HepG2 (cell line): Measurements from ENCODE around the gene KCNH1. TPM values are rescaled to one million over a fixed set of nuclear protein-coding genes. Genes with fewer than 3 reads are reported as not detected.

Experiments
- ATAC-seq: fragments of 200-7000 bp; cut with Tn5 transposase; 3 replicates; pipeline ENCODE4 v1.9.1; 2020; ENCODE audit warnings: mild to moderate bottlenecking, moderate library complexity
- BruUV-seq: library from RNA; stranded (reverse); fragments of 400-500 nt; replicated peaks from 2 replicates; lab custom pipeline; 2021; lab: Mats Ljungman, UMichigan
- CTCF ChIA-PET: fragments of 300-600 bp; formaldehyde crosslinking; extraction: SDS; loops from one replicate; lab custom pipeline; 2021; ENCODE audit warnings: low total read pairs, inconsistent platforms, low intra/inter-chr PET ratio; lab: Yijun Ruan, JAX
- POLR2A ChIA-PET: fragments of 350-600 bp; sonication (Branson Sonifier 250); formaldehyde crosslinking; loops from one replicate; lab custom pipeline; 2020; ENCODE audit warnings: antibody characterized with exemption, inconsistent platforms; lab: Yijun Ruan, JAX
- DNase-seq: peaks from one replicate; pipeline ENCODE4 v3.0.0-alpha.2; 2015; ENCODE audit warnings: low spot score
- FAIRE-seq: peaks from 3 replicates; lab custom pipeline; 2011; peaks lifted over from hg19 to GRCh38; lab: Jason Lieb, UNC
- H2AFZ ChIP-seq: one replicate; pipeline ENCODE4 v1.6.1; 2011; ENCODE audit warnings: low read length, inconsistent platforms
- H3K27ac ChIP-seq: fragments of 300-600 bp; 3 replicates; pipeline ENCODE4 v1.8.0; 2011; ENCODE audit warnings: mixed run types, mild to moderate bottlenecking, mixed read lengths, low read length, inconsistent platforms; ENCODE audit not compliant: insufficient read depth; ENCODE audit errors: extremely low read length
- H3K27me3 ChIP-seq, 2 experiments: fragments of 200-600 bp in 1 of 2; 2 replicates in 1 of 2; 3 replicates in 1 of 2; pipeline versions ENCODE4 v1.6.0 to v1.8.0; 2011; ENCODE audit warnings: low read length in 2 of 2, mild to moderate bottlenecking in 2 of 2, moderate library complexity in 2 of 2, inconsistent platforms in 1 of 2; ENCODE audit not compliant: insufficient read depth in 2 of 2, control insufficient read depth in 1 of 2
- H3K36me3 ChIP-seq, 2 experiments: fragments of 200-600 bp in 1 of 2; replicated peaks in 1 of 2; 2 replicates in 1 of 2; 3 replicates in 1 of 2; pipeline versions ENCODE4 v1.5.1 to v1.8.0; 2011; ENCODE audit warnings: low read length in 2 of 2, inconsistent platforms in 1 of 2; ENCODE audit not compliant: insufficient read depth in 2 of 2, control insufficient read depth in 1 of 2
- H3K4me1 ChIP-seq: 2 replicates; pipeline ENCODE4 v1.5.1; 2012; ENCODE audit warnings: low read length, inconsistent platforms; ENCODE audit not compliant: insufficient read depth
- H3K4me2 ChIP-seq: 2 replicates; pipeline ENCODE4 v1.6.0; 2011; ENCODE audit warnings: low read depth, low read length, inconsistent platforms
- H3K4me3 ChIP-seq, 3 experiments: fragments of 200-600 bp in 1 of 3; sonication (generic), shearing (Covaris generic) in 1 of 3; replicated peaks in 1 of 3; 2 replicates each; pipeline ENCODE4 v1.5.1; 2011 to 2016; ENCODE audit warnings: low read length in 3 of 3, inconsistent platforms in 2 of 3, low read depth in 2 of 3, mild to moderate bottlenecking in 2 of 3, control low read depth in 1 of 3, mixed read lengths in 1 of 3; ENCODE audit not compliant: insufficient read depth in 1 of 3
- H3K79me2 ChIP-seq: one replicate; pipeline ENCODE4 v1.6.1; 2011; ENCODE audit warnings: low read length, inconsistent platforms; ENCODE audit not compliant: insufficient read depth
- H3K9ac ChIP-seq: 2 replicates; pipeline ENCODE4 v1.6.0; 2011; ENCODE audit warnings: mild to moderate bottlenecking, low read depth, low read length, inconsistent platforms; ENCODE audit not compliant: insufficient read depth
- H3K9me3 ChIP-seq: 2 replicates; pipeline ENCODE4 v1.5.1; 2012; ENCODE audit warnings: mild to moderate bottlenecking, low read length
- H4K20me1 ChIP-seq: 2 replicates; pipeline ENCODE4 v1.6.0; 2011; ENCODE audit warnings: inconsistent platforms, mild to moderate bottlenecking, low read length, moderate library complexity; ENCODE audit not compliant: insufficient read depth
- ARID5B ChIP-seq: IDR thresholded peaks from 2 replicates; pipeline ENCODE4 v1.4.0; 2020; ENCODE audit warnings: mild to moderate bottlenecking, missing genetic modification reagents
- JUNB ChIP-seq: sonication (generic); formaldehyde crosslinking; IDR thresholded peaks from 2 replicates; pipeline ENCODE4 v1.8.0; 2022; ENCODE audit warnings: missing genetic modification reagents, mild to moderate bottlenecking, borderline replicate concordance
- KDM5B ChIP-seq: sonication (generic); formaldehyde crosslinking; IDR thresholded peaks from 2 replicates; pipeline ENCODE4 v1.4.0; 2020; ENCODE audit warnings: missing genetic modification reagents, mild to moderate bottlenecking, borderline replicate concordance
- MNT ChIP-seq: fragments of 450-650 bp; IDR thresholded peaks from 2 replicates; pipeline ENCODE4 v1.6.1; 2016
- NCOA1 ChIP-seq: sonication (generic); formaldehyde crosslinking; IDR thresholded peaks from 2 replicates; pipeline ENCODE4 v1.9.0; 2021; ENCODE audit warnings: missing genetic modification reagents
- TBL1XR1 ChIP-seq: fragments of 150-350 bp; IDR thresholded peaks from 2 replicates; pipeline ENCODE4 v1.6.1; 2014; ENCODE audit warnings: borderline replicate concordance, low read length; ENCODE audit not compliant: partially characterized antibody
- ZNF503 ChIP-seq: sonication (generic); formaldehyde crosslinking; IDR thresholded peaks from 2 replicates; pipeline ENCODE4 v1.4.0; 2020; ENCODE audit warnings: missing genetic modification reagents
- ZNF724P ChIP-seq: sonication (generic); formaldehyde crosslinking; IDR thresholded peaks from 2 replicates; pipeline ENCODE4 v1.8.0; 2022; ENCODE audit warnings: missing genetic modification reagents, borderline replicate concordance
- WGBS: methylation state at CpG from one replicate; pipeline ENCODE4 v1.1.6; 2017; ENCODE audit warnings: low lambda C conversion rate; 5-methylcytosine and 5-hydroxymethylcytosine counted together
- in situ Hi-C: cut with HindIII; loops from 2 replicates; pipeline ENCODE4 v1.10.0; 2017; ENCODE audit warnings: low pct_unique_long_range_greater_than_20kb; ENCODE audit not compliant: extremely low pct_ligation_motif_present
- intact Hi-C: fragments of 100-400 bp; cut with micrococcal nuclease; formaldehyde crosslinking; loops from one replicate; pipeline ENCODE4 v1.10.0; 2022; ENCODE audit not compliant: unreplicated experiment
- polyA plus RNA-seq, 8 experiments: library from polyadenylated mRNA; depleted of rRNA in 3 of 8; stranded (reverse) in 7 of 8; unstranded in 1 of 8; fragments of >200 nt; fragmentation: Illumina TruSeq in 4 of 8; extraction: Trizol in 4 of 8; gene quantifications; 2 replicates each; pipeline versions ENCODE4 v1.2.1 to v1.2.3, GENCODE V29; 2011 to 2016; ENCODE audit warnings: low read depth in 4 of 8, missing spikeins in 1 of 8, mixed read lengths in 1 of 8; ENCODE audit not compliant: insufficient read depth in 1 of 8
- total RNA-seq, 5 experiments: library from RNA; depleted of rRNA; stranded (reverse); fragments of >200 nt; fragmentation: Illumina TruSeq; extraction: Trizol; gene quantifications; 2 replicates each; pipeline ENCODE4 v1.2.3, GENCODE V29; 2016; ENCODE audit warnings: low read depth in 1 of 5
- TF ChIP-seq, protein P1 (sequence below): sonication (generic); formaldehyde crosslinking; IDR thresholded peaks from 2 replicates; pipeline ENCODE4 v1.4.0; 2020; ENCODE audit warnings: missing genetic modification reagents

KCNH1 gene
- total and polyA plus RNA-seq, 2 of the 13 experiments (the other 11 are each of a cell fraction or from before 2014, with no cell fraction given): not detected

DNA sequence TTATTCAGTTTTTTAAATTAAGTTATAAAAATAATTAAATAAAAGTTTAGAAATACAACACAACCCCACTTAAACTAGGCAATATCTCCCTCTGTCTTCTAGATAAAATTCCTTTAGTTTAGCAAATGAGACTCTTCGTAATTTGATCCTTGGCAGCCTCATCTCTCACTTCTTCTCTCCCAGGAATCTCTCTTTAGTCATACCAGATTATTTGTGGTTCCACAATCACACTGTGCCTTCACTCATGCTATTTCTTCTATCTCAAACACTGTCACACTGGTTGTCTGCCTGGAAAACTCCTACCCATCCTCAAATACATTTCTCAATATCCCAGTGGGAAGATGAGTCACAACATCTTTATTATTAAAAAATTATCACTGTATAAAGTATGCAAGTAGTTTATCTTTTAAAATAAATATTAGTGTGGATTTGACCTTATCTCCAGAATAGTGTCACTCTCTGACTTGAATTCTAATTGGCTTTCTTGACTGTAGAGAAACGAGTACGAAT is 195.5 kb downstream of the KCNH1 start:
- no peak for FAIRE-seq
- no peaks in the 10 kb centered on the region for H3K4me1 ChIP-seq
- H3K4me3 ChIP-seq: no peak overlapping the region
- no peak overlapping the region for H2AFZ ChIP-seq
- CTCF ChIA-PET: no interaction called here
- H3K27me3 ChIP-seq: no peaks in the 10 kb centered on the region
- no peak for TF ChIP-seq TBL1XR1
- TF ChIP-seq, protein P1, sequence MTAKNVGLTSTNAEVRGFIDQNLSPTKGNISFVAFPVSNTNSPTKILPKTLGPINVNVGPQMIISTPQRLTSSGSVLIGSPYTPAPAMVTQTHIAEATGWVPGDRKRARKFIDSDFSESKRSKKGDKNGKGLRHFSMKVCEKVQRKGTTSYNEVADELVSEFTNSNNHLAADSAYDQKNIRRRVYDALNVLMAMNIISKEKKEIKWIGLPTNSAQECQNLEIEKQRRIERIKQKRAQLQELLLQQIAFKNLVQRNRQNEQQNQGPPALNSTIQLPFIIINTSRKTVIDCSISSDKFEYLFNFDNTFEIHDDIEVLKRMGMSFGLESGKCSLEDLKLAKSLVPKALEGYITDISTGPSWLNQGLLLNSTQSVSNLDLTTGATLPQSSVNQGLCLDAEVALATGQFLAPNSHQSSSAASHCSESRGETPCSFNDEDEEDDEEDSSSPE (CRISPR knock-in tag): no peak
- no peak for TF ChIP-seq MNT
- TF ChIP-seq NCOA1 (CRISPR knock-in tag): no peak
- TF ChIP-seq, all 625 proteins: peak for 0
- 2% methylated on average over 3 of the region's 3 CpGs for WGBS
- Histone ChIP-seq H3K9me3 (no peaks in the 10 kb centered on the region), H3K36me3 (no peaks in the 10 kb centered on the region), H3K4me2 (no peak overlapping the region), H3K27ac (no peak overlapping the region), H3K79me2 (no peaks in the 10 kb centered on the region), H4K20me1 (no peaks in the 10 kb centered on the region), H3K9ac (no peak overlapping the region)
- no TSS peak for BruUV-seq
- ATAC-seq (no peak), DNase-seq (no peak)
- in situ Hi-C loops (no loop called here), intact Hi-C loops (no loop called here)
- POLR2A ChIA-PET: no interaction called here

DNA sequence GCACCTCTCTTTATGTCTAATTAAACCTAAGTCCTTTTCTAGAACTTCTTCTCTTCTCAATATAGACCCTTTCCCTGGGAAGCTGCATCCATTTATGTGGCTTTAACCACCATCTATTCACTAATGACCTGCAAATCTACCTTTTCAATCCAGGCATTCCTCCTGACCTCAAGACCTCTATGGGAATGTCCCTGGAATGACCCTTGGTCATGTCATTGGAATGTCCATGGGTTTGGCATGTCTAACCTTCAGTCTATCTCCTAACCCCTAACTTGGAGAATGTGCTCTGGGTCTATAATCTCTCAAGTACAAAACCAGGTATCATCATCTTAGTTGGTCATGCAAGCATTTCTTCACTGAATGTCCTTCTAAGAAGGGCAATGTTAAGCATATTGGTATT is 196.1 kb downstream of the KCNH1 start:
- Histone ChIP-seq H3K9me3 (no peaks in the 10 kb centered on the region), H3K4me3 (no peak overlapping the region), H3K4me1 (no peaks in the 10 kb centered on the region), H3K79me2 (no peaks in the 10 kb centered on the region), H2AFZ (no peak overlapping the region), H3K9ac (no peak overlapping the region), H4K20me1 (no peaks in the 10 kb centered on the region), H3K27ac (no peak overlapping the region), H3K4me2 (no peak overlapping the region), H3K27me3 (no peaks in the 10 kb centered on the region), H3K36me3 (no peaks in the 10 kb centered on the region)
- in situ Hi-C loops (no loop called here), intact Hi-C loops (no loop called here)
- TF ChIP-seq JUNB (CRISPR knock-in tag): no peak
- TF ChIP-seq ARID5B (CRISPR knock-in tag): no peak
- TF ChIP-seq KDM5B (CRISPR knock-in tag): no peak
- TF ChIP-seq ZNF503 (CRISPR knock-in tag): no peak
- no peak for TF ChIP-seq ZNF724P (CRISPR knock-in tag)
- BruUV-seq: no TSS peak
- DNase-seq (no peak), FAIRE-seq (no peak), ATAC-seq (no peak)
- ChIA-PET CTCF (no interaction called here), POLR2A (no interaction called here)
